HFFc6 (cell line): ENCODE measurements around the gene CNOT1. TPM values are rescaled to one million over a fixed set of nuclear protein-coding genes. Genes with fewer than 3 reads are reported as not detected.
A peak's percentile ranks its signal among the peaks of the same experiment; 100 is the strongest.

Source experiments
- DNase-seq: peaks from one replicate; pipeline ENCODE4 v3.0.0-alpha.2; 2018
- H3K27ac Mint-ChIP-seq: 2 replicates; pipeline ENCODE4 v1.8.0; 2020; ENCODE audit warnings: mild to moderate bottlenecking, mixed read lengths
- H3K27me3 Mint-ChIP-seq: 2 replicates; pipeline ENCODE4 v1.8.0; 2021; ENCODE audit warnings: mild to moderate bottlenecking, moderate library complexity, mixed read lengths; ENCODE audit not compliant: insufficient read depth
- H3K36me3 Mint-ChIP-seq: 2 replicates; pipeline ENCODE4 v1.8.0; 2021; ENCODE audit warnings: low read depth, mixed read lengths
- H3K4me1 Mint-ChIP-seq: 2 replicates; pipeline ENCODE4 v1.8.0; 2020; ENCODE audit warnings: low read depth, mixed read lengths
- H3K4me3 Mint-ChIP-seq: 2 replicates; pipeline ENCODE4 v1.8.0; 2020; ENCODE audit warnings: mild to moderate bottlenecking, moderate library complexity, mixed read lengths
- H3K9me3 Mint-ChIP-seq: 2 replicates; pipeline ENCODE4 v1.8.0; 2020; ENCODE audit warnings: mild to moderate bottlenecking, mixed read lengths
- CTCF ChIP-seq: fragments of 200-600 bp; sonication (generic); IDR thresholded peaks from 2 replicates; pipeline ENCODE4 v1.5.0; 2021; ENCODE audit warnings: antibody characterized with exemption, mild to moderate bottlenecking
- total RNA-seq, 6 experiments: library from RNA; stranded (reverse); fragmentation: NEBNext Ultra II Directional; extraction: Animal tissue kit (Norgen Biotek cat#: 25700); gene quantifications; 2 replicates in 1 of 6; 3 replicates in 5 of 6; pipeline ENCODE4 v1.2.3, GENCODE V29; 2021

Gene CNOT1
- total RNA-seq, 6 experiments from 2014 or later: 114 to 139 (median 121) TPM

GRCh38 chr16:58654560-58655214, 25.1 kb upstream of the CNOT1 start:
- H3K36me3 Mint-ChIP-seq: no peaks in the 10 kb centered on the region
- H3K27me3 Mint-ChIP-seq: peaks cover 3% of the 10 kb centered on the region
- no peak overlapping the region for H3K27ac Mint-ChIP-seq

GRCh38 chr16:58652741-58653140, 23.1 kb upstream of the CNOT1 start:
- H3K27ac Mint-ChIP-seq: no peak overlapping the region
- peak; percentile 9 for DNase-seq

More at GRCh38 chr16:58654560-58655214, 25.1 kb upstream of the CNOT1 start:
- no peaks in the 10 kb centered on the region for H3K9me3 Mint-ChIP-seq
- no peak for DNase-seq
- no peak for TF ChIP-seq CTCF
- H3K4me1 Mint-ChIP-seq: peaks cover 25% of the 10 kb centered on the region
- no peak overlapping the region for H3K4me3 Mint-ChIP-seq

GRCh38 chr16:58651965-58652348, 22.3 kb upstream of the CNOT1 start:
- H3K4me3 Mint-ChIP-seq: peak overlapping the region; percentile 24; the same call in 1 of the 2 replicates
- peak; percentile 72 for DNase-seq
- H3K27ac Mint-ChIP-seq: peak overlapping the region; percentile 59
- no peak for TF ChIP-seq CTCF
- H3K27me3 Mint-ChIP-seq: no peaks in the 10 kb centered on the region; the same call in none of the 2 replicates
- peaks cover 20% of the 10 kb centered on the region for H3K4me1 Mint-ChIP-seq
- no peaks in the 10 kb centered on the region for H3K9me3 Mint-ChIP-seq
- H3K36me3 Mint-ChIP-seq: no peaks in the 10 kb centered on the region

More at GRCh38 chr16:58652741-58653140, 23.1 kb upstream of the CNOT1 start:
- no peak for TF ChIP-seq CTCF
- Mint-ChIP-seq H3K27me3 (no peaks in the 10 kb centered on the region; the same call in none of the 2 replicates), H3K36me3 (no peaks in the 10 kb centered on the region), H3K9me3 (no peaks in the 10 kb centered on the region), H3K4me1 (peaks cover 20% of the 10 kb centered on the region), H3K4me3 (no peak overlapping the region)

GRCh38 chr16:58649707-58650106, 20.1 kb upstream of the CNOT1 start:
- no peak overlapping the region for H3K27ac Mint-ChIP-seq
- H3K36me3 Mint-ChIP-seq: no peaks in the 10 kb centered on the region
- DNase-seq: no peak
- no peaks in the 10 kb centered on the region; the same call in none of the 2 replicates for H3K27me3 Mint-ChIP-seq
- H3K4me3 Mint-ChIP-seq: no peak overlapping the region
- TF ChIP-seq CTCF: no peak
- no peaks in the 10 kb centered on the region for H3K9me3 Mint-ChIP-seq
- H3K4me1 Mint-ChIP-seq: peaks cover 20% of the 10 kb centered on the region

GRCh38 chr16:58647107-58647506, 17.5 kb upstream of the CNOT1 start:
- no peak for TF ChIP-seq CTCF
- no peak overlapping the region for H3K4me3 Mint-ChIP-seq
- H3K4me1 Mint-ChIP-seq: peaks cover 11% of the 10 kb centered on the region
- no peak overlapping the region for H3K27ac Mint-ChIP-seq
- no peaks in the 10 kb centered on the region for H3K36me3 Mint-ChIP-seq
- DNase-seq: no peak
- no peaks in the 10 kb centered on the region for H3K9me3 Mint-ChIP-seq
- no peaks in the 10 kb centered on the region; the same call in none of the 2 replicates for H3K27me3 Mint-ChIP-seq
